Left lung (tissue), 10 donors: ENCODE data around the gene VTI1B. TPM values are rescaled to one million over a fixed set of nuclear protein-coding genes. Genes with fewer than 3 reads are reported as not detected.
A peak's percentile ranks its signal among the peaks of the same experiment; 100 is the strongest.

Source experiments
- ATAC-seq: fragments of 200-7000 bp; cut with Tn5 transposase; one replicate; pipeline ENCODE4 v1.9.1; 2020; ENCODE audit warnings: moderate library complexity
- DNase-seq, 4 donors: peaks; one replicate each; pipeline ENCODE4 v3.0.0-alpha.2; 2013 to 2020
- H3K27ac ChIP-seq, 2 donors: fragments of 200-600 bp; sonication (generic) in 1 of 2; one replicate each; pipeline versions ENCODE4 v1.5.0 to v1.8.0; 2020 to 2021
- H3K27me3 ChIP-seq, 2 donors: fragments of 200-600 bp; sonication (generic) in 1 of 2; one replicate each; pipeline versions ENCODE4 v1.5.0 to v1.8.0; 2020 to 2021
- H3K36me3 ChIP-seq, 2 donors: fragments of 200-600 bp; sonication (generic) in 1 of 2; one replicate each; pipeline versions ENCODE4 v1.5.0 to v1.8.0; 2020 to 2021
- H3K4me1 ChIP-seq, 2 donors: fragments of 200-600 bp; one replicate each; pipeline ENCODE4 v1.8.0; 2021
- H3K4me3 ChIP-seq, 2 donors: fragments of 200-600 bp; sonication (generic) in 1 of 2; one replicate each; pipeline versions ENCODE4 v1.5.0 to v1.8.0; 2020 to 2021; ENCODE audit warnings: mild to moderate bottlenecking in 1 of 2
- H3K9me3 ChIP-seq, 2 donors: fragments of 200-600 bp; sonication (generic) in 1 of 2; one replicate each; pipeline versions ENCODE4 v1.5.0 to v1.8.0; 2020 to 2021
- intact Hi-C, 2 donors: fragments of 100-400 bp; cut with DNase I; formaldehyde crosslinking; loops; one replicate each; pipeline versions ENCODE4 v1.11.2 to v1.14.2; 2022
- polyA plus RNA-seq, 6 donors: library from polyadenylated mRNA; unstranded; fragments of 120-200 nt; gene quantifications; one replicate each; pipeline ENCODE4 v1.2.1, GENCODE V29; 2013; ENCODE audit not compliant: insufficient read length in 6 of 6
- total RNA-seq, 2 donors: library from RNA; stranded (reverse); fragmentation: NEBNext Ultra II Directional; extraction: Animal tissue kit (Norgen Biotek cat#: 25700); gene quantifications; one replicate each; pipeline ENCODE4 v1.2.1, GENCODE V29; 2021
- TF ChIP-seq, protein P1 (sequence below), 2 donors: fragments of 200-600 bp; sonication (generic) in 1 of 2; IDR thresholded peaks; one replicate each; pipeline versions ENCODE4 v1.5.0 to v1.8.0; 2021; ENCODE audit warnings: antibody characterized with exemption in 2 of 2
- donor health status: DM: no; HTN: yes; CAD: no.
- donor health status: DM: no; HTN: no; CAD: no.

The VTI1B gene
- total and polyA plus RNA-seq, 8 donors: 79.1 to 123 (median 86.8) TPM

DNA sequence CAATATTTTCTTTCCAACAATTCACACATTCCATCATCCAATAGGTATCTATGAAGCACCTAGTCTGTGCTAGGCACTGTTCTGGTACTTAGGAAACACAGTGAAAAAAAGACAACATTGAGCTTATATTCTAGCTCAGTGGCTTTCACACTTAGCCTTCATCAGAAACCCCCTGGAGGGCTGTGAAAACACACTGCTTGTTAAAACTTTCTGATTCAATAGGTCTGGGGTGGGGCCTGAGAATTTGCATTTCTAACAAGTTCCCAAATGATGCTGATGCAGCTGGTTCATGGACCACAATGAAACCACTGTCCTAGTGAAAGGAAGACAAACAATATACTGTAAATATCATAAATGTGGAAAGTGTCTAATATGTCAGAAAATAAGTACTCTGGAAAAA, 5.9 kb downstream of the VTI1B start:
- DNase-seq: no peak

DNA sequence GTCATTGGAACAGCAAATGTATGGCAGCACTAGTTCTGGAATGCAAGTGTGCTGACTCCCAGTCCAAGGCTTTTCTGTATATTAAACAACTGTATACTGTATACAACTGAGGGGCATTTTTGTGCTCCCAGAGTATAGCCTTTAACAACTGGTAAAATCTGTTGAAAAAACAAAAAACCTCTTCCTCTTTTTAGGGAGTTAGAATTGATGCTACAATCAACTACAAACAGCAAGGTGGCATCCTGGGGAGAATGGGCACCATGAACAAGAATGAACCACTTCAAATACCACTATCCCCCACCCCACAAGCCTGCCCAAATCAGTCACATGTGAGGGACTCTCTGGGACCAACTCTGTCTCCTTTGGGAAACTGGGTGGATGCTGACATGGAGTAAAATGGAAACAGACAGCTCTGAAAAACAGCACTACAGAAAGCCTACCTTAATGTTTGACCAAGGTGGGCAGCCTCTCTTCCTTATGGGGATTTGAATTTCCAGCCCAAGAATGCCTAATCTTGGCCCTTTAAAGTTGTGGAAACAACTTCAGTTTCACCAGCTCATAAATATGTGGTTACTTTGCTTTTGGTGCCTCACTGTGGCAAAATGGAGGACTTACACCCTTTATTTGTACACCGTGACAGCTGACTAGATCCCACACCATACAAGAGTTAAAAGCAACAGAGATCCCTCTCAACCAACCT, 7.5 kb downstream of the VTI1B start:
- H3K9me3 ChIP-seq: no peaks in the 10 kb centered on the region
- no peak overlapping the region for H3K4me3 ChIP-seq
- TF ChIP-seq, protein P1, sequence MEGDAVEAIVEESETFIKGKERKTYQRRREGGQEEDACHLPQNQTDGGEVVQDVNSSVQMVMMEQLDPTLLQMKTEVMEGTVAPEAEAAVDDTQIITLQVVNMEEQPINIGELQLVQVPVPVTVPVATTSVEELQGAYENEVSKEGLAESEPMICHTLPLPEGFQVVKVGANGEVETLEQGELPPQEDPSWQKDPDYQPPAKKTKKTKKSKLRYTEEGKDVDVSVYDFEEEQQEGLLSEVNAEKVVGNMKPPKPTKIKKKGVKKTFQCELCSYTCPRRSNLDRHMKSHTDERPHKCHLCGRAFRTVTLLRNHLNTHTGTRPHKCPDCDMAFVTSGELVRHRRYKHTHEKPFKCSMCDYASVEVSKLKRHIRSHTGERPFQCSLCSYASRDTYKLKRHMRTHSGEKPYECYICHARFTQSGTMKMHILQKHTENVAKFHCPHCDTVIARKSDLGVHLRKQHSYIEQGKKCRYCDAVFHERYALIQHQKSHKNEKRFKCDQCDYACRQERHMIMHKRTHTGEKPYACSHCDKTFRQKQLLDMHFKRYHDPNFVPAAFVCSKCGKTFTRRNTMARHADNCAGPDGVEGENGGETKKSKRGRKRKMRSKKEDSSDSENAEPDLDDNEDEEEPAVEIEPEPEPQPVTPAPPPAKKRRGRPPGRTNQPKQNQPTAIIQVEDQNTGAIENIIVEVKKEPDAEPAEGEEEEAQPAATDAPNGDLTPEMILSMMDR (IDR thresholded peaks at IDR 0.05): peak; percentile 22 to 39
- intact Hi-C loops: no loop called here
- peaks cover 0 to 6% of the 10 kb centered on the region in 2 donors for H3K36me3 ChIP-seq
- H3K4me1 ChIP-seq: peaks cover 0 to 34% of the 10 kb centered on the region in 2 donors
- peak; percentile 90 for ATAC-seq
- peak overlapping the region in 1 of 2 donors; percentile 13 for H3K27ac ChIP-seq
- peak in 2 of 4 donors; percentile 24 to 53 for DNase-seq
- no peaks in the 10 kb centered on the region for H3K27me3 ChIP-seq

More for the DNA sequence above, 5.9 kb downstream of the VTI1B start:
- TF ChIP-seq, protein P1 (IDR thresholded peaks at IDR 0.05): no peak
- Histone ChIP-seq H3K4me3 (no peak overlapping the region), H3K36me3 (no peaks in the 10 kb centered on the region), H3K27ac (no peak overlapping the region), H3K27me3 (no peaks in the 10 kb centered on the region), H3K4me1 (peaks cover 10 to 51% of the 10 kb centered on the region in 2 donors), H3K9me3 (no peaks in the 10 kb centered on the region)
- no peak for ATAC-seq
- intact Hi-C loops: no loop called here

DNA sequence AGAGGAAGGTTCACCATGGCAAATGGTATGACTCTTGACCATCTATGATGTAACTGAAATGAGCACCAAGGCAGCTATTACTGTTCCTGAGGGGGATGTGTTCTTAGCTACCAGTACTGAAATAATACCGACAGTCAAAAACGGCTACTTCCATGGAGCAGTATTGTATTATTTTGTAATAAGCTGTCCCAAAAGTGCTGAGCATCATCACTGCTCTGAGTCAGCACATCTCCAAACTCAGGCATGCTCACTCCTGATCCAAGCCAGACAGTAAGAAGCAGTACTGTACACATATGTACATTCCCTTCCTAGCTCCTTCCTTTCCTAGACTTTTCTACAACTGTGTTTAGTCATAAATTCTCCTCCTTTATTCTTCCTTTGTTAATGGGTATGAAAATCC, 8.6 kb downstream of the VTI1B start:
- Histone ChIP-seq H3K4me1 (peaks cover 0 to 28% of the 10 kb centered on the region in 2 donors), H3K27me3 (no peaks in the 10 kb centered on the region), H3K36me3 (peaks cover 0 to 10% of the 10 kb centered on the region in 2 donors), H3K4me3 (no peak overlapping the region), H3K27ac (peak overlapping the region in 1 of 2 donors; percentile 13), H3K9me3 (no peaks in the 10 kb centered on the region)
- no peak for DNase-seq
- intact Hi-C loops: no loop called here
- peak; percentile 61 for ATAC-seq
- TF ChIP-seq, protein P1 (IDR thresholded peaks at IDR 0.05): no peak

DNA sequence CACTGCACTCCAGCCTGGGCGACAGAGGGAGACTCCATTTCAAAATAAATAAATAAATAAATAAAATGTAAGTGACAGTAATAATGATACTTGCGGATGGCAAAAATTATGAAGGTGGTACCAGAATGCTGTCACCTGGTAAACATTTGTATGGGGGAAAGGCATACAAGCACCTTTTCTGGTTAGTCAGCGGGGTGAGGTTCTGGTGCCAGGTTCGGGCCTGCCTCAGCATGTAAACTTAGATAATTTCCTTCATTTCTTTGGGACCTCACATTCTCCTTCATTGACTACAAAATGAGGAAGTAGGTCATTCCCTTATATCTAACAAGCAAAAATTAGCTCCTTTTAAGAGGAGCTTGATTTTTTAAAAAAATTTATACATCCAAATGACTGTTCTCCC, 10.8 kb downstream of the VTI1B start:
- intact Hi-C loops: no loop called here
- Histone ChIP-seq H3K27me3 (no peaks in the 10 kb centered on the region), H3K36me3 (peaks cover 0 to 26% of the 10 kb centered on the region in 2 donors), H3K4me3 (no peak overlapping the region), H3K27ac (no peak overlapping the region), H3K4me1 (peaks cover 0 to 24% of the 10 kb centered on the region in 2 donors), H3K9me3 (no peaks in the 10 kb centered on the region)
- ATAC-seq (no peak), DNase-seq (no peak)
- TF ChIP-seq, protein P1 (IDR thresholded peaks at IDR 0.05): no peak

DNA sequence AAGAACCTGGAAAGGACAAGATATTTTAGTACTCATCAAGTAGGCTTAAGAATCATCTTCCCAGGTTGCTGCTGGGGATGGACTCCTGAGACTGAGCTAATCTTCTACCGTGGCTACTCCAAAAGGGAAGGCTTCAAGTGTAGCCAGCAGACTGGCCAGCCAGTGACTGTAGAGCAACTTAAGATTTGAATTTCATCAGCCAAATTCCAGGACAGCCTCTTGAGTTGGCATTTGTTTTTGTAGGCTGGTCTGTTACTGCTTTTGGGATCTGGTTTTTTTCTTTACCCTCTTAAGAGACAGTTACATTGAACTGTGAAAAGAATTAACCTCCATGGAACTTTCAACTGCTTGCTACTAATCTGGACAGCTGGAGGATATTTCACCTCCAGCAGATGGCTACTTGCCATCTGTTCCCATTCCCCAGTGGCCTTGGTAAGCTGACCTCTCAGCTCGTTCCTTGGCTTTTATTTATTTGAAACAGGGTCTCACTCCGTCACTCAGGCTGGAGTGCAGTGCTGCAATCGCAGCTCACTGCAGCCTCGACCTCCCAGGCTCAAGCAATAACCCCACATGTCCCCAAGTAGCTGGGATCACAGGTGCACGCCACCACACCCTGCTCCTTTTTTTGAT, 20.7 kb downstream of the VTI1B start:
- Histone ChIP-seq H3K36me3 (peaks cover 0 to 98% of the 10 kb centered on the region in 2 donors), H3K4me1 (no peaks in the 10 kb centered on the region), H3K9me3 (no peaks in the 10 kb centered on the region), H3K27ac (no peak overlapping the region), H3K4me3 (no peak overlapping the region), H3K27me3 (no peaks in the 10 kb centered on the region)
- TF ChIP-seq, protein P1 (IDR thresholded peaks at IDR 0.05): no peak
- intact Hi-C loops: no loop called here
- ATAC-seq (peak; percentile 82), DNase-seq (no peak)
